GM19467 (cell line): ENCODE results near the gene CCNI2.

Source experiments
- ATAC-seq: cut with Tn5 transposase; IDR thresholded peaks from one replicate; pipeline ENCODE4 v1.9.1; 2021; ENCODE audit warnings: mild to moderate bottlenecking, moderate library complexity; ENCODE audit not compliant: unreplicated experiment

Gene CCNI2

DNA sequence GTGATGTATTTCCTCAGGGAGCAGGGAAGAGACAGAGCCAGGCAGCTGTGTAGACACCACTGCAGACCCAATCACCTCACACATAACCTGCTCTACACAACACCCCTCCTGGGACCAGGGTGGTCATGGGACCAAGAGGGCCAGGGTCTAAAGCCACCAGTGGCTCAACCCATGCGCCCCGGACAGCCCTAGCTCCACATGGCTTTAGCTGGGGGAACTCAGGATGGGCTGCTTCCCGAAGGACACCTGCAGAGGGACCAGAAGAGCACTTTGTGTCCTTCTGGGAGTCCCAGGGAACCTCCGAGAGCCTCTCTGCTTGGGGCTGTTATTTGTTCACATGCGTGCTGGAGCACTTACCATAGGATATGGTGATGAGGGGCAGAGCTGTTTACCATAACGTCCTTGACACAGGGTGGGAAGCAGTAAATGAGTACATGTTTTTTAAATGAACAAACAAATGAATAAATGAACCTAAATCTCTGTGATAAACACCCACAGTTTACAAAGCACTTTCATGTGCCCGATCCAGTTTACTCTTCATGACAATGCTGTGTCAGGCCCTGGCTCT is 17.5 kb downstream of the CCNI2 start:
- ATAC-seq: no peak

DNA sequence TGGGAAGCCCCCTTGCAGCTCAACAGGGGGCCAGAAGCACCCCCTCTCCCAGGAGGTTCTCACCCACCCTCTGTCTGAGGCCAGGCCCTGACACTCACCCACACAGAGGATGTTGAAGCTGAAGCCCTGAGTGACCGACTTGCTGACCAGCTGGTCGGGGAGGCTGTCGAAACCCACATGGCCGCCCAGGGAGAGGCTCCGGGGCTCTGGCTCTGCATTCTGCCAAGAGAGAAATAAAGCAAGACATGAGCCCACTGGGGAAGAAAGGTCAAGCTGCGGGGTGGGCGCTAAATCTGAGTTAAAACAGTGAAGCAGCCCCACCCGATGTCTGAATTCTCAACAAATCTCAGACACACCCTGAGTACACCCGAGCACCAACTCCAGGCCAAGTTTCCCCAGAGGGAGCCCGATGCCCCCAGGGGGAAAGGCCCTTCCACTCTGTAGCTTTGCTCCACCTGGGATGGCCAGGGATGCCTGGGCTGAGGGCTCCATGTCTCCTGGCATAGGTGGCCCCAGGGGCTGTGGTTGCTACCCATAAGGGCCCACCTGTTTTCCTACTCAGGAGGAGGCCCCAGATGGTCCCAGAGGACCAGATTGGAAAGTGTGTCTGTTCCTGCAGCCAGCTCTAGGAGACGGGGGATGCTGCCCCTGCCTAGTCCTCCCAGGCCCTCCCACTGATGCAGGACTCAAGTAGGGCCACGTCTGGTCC is 18.2 kb downstream of the CCNI2 start:
- no peak for ATAC-seq

DNA sequence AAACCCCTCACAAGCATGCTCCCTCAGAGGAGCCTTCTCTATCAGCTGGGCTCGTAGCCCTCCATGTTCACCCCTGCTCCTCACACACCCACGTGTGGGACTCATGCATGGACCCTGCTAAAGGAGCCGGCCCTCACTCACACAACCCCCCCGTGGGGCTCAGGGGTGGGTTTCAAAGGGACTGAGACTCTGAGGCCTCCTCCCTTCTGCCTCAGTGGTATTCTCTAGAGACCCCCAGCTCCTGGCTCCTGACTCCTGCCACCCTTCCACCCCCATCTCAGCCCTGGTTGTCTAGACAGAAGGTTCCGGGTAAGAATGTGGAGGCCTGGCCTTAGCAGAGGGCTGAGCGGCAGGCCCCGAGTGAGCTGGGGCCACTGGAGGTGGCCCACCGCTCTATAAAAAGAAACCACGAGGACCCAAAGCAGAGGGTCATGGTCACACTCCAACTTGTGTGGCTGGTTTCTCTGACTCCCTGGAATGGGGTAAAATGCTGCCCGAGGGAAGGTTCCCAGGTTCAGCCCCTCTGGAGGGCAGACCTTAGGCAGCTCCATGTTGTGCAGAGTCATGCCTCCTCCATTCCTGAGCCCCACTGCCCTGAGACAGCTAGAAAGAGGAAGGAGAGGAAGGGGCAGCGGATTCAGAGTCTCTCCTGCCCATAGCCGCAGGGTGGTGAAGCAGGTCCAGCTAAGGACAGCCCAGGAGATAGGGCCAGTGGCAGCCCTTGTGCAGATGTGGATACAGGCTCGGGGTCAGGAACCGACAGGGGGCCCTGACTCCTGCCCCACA is 19.0 kb downstream of the CCNI2 start:
- ATAC-seq: no peak

DNA sequence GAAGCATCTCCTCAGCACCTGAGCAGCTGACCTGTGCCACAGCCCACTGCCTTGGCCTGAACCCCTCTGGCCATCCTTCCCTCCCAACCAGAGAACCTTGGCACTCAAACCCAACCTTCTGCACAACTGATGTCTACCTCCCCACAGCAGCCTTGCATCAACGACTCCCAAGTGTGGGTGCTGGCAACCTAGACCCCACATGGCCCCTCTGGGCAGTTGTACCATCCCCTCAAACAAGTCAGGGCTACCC is 19.5 kb downstream of the CCNI2 start:
- no peak for ATAC-seq

DNA sequence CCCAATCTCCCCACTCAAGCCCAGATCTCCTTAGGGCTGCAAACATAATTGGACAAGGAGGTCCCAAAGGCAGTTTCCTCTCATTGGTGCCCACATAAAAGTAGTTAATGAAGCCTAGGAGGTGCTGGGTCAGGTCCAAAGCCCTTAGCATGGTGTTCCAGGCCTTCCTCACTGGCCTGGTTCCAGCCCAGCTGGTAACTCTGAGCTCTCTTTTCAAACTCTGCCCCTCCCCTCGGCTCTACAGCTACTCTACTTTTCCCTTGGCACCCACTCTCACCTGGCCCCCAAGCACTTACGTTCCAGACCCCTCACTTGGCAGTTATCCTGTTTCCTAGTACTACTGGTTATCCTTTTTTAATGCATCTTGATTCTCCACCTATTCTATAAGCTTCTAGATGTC is 19.9 kb downstream of the CCNI2 start:
- no peak for ATAC-seq

DNA sequence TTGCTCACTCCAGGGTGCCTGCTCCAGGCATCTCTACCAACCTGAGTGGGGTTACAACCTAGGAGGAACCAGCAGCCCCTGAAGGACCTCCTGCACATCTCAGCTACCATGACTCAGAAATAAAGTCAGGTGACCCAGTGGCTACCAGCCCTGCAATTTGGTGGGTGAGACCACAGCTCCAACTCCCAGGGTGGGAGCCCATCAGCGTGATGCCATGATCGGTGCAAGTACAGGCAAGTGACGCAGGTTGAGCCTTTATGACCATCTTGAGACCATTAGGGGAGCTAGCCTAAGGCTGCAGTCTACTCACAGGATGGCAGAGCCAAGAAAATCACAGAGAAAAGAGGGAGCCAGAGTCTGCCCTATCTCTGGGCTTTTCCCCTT is 21.3 kb downstream of the CCNI2 start:
- no peak for ATAC-seq

DNA sequence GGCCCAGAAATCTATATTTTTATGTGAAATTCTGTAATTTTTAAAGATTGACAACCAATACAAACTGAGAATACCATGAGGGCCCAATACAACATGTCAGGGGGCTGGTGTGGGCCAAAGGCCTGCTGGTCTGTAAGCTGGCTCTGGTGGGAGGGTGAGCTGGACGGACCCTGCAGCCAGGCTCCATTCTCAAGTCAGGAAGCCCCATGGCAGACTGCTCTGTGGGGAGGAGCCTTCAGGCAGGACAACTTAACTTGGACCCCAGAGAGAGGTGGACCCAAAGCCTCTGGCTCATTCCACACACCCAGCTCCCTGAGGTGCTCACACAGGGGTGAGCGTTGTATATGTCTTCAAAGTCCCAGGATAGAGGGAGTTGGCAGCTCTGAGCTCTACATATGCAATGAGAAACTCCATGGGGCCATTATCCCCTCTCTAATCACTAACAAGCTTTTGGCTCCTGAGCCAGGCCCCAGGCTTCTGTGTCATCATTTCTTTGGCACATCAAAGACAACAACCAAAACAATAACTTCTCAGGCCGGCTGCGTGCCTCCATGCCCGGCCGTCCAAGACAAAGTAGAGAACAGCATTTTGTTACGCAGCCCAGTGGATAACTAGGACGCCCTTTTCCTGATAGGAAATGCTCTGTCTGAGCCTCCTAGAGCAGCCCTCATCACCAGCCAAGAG is 23.4 kb downstream of the CCNI2 start:
- ATAC-seq: no peak

DNA sequence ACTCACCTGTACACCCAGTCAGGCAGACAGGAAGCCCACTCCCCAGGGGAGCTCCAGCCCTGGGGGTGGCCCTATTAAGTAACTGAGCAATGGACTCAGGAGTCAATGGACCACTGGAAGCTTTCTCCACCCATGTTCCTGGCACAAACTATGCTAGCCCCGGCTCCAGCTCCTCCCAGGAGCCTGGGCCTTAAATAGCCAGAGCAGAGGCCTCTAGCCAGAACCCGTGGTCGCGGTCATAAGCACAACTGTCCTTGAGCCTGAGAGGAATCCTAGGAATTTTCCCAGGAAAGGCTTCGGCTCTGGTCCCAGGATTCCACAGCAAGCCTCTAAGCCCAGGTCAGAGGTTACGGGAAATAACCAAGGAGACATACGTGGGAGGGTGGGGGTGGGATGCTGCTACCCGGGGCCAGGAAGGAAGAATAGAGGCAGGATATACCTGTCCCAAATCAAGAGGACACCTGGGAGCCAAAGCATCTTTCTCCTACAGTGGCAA is 24.3 kb downstream of the CCNI2 start:
- ATAC-seq: no peak

DNA sequence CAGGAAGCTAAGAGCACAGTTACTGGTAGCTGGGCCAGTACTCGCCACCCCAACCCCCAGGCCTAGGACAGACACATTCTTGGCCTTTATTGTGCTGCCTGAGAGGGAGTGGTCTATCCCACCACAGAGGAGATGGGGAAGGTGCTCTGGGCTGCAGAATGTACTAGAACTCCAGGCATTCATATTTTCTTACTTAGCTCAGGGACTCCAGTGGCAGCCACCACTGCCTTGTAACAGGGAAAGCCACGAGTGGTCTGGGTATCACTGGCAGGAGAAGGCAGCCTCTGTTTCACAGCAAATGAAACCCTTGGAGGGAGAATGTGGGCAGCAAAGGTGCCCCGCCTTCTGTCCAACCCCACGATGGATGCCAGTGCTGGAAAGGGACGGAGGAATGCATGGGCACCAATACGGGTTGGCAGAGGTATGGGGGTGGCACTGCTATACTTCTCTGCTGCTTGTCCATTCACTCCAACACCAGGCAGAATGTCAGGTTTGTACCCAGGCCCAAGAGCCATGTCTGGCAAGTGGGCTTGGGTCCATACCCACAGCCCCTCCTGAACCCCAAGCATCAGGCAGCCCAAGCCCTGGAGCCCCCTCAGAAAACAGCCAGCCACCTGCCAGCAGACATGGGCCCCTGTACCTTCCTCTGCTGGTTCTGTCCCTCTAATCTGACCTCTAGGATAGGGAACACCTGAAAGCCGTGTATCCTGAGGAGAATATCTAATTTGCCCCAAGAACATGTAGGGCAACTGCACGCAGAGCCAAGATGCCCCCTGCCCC is 25.3 kb downstream of the CCNI2 start:
- ATAC-seq: no peak

DNA sequence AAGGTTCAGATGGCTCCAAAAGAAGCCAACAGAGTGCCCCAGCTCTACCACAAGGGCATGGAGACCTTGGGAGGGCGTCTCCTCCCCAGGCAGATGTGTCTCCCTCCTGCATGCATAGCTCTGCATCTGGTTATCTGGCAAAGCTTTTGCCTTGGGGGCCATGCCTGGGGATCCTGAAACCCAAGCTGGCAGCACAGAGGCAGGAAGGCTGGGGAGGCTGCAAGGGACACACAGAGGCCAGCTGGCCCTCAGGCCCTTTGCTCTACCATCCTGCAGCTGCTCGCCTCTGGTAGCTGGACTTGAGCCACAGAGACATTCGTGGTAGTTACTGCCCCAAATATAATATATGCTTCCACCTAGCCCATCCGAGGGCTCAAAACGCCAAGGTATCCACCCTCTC is 25.9 kb downstream of the CCNI2 start:
- no peak for ATAC-seq

DNA sequence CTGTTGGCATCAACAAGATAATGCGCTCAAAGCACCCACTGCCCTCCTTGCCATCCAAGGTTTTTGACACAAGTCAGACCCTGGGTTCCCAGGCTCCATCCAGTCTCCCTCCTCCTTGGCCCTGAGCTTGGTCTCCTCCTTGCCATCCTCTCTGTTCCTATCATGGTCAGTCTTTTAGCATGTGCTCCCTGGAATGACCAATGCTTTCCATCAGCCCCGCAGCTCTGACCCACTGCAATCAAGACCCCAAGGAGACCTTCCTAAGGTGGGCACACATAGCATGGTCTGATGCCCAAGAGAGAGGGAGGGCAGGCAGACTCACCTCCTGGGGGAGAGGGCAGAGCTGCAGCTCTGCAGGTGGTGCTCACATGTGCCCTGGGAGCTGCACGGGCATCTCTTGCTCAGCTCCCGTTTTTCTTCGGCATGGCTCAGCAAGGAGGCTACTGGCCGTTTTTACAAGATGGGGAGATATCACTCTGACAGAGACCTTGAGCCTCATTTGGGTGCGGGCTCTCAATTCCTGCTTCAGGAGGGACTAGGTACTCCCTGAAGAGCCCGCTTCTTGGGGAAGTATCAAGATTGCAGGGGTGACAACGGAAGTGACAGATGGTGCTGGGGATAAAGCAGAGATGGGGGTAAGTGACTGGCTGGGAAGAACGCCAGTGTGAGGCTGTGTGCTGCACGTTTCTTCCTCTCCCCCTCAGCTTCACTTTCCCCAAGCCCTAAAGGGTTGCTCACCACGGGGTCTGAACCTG is 26.6 kb downstream of the CCNI2 start:
- no peak for ATAC-seq

DNA sequence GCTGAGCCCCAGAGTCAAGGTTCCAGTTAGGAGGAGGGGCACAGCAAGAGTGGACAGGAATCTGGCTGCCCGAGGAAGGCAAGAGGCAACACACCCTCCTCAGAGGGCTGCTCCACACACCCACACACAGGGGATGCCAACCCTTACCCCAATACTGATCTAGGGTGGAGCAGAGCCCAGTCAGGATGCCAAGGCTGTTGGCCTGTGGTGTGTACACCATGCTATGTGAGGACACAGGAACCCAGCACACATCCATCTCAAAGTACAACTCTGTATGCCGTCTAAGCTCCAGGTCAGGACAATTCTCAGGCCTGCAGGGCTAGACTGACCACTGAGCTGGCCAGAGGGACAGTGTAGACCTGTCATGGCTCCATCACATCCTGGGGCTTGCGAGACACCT is 27.2 kb downstream of the CCNI2 start:
- ATAC-seq: no peak

DNA sequence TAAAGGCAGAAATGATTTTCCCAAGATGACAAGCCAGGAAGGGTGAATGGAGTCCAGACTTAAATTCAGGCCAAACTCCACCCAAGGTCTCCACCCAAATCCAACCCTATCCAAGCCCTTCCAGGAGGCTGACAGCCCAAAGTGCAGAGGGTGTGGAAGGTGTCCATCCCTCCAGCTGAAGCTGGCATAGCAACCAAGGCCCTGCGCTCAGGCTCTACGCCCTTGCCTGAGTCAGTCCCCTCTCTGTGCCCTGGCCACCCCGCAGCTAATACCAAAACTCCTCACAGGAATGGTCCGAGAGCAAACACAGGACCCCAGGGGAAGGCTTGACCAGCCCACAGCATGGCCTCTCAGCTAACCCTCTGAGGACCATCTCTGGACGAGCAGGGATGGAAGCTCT is 27.7 kb downstream of the CCNI2 start:
- no peak for ATAC-seq

DNA sequence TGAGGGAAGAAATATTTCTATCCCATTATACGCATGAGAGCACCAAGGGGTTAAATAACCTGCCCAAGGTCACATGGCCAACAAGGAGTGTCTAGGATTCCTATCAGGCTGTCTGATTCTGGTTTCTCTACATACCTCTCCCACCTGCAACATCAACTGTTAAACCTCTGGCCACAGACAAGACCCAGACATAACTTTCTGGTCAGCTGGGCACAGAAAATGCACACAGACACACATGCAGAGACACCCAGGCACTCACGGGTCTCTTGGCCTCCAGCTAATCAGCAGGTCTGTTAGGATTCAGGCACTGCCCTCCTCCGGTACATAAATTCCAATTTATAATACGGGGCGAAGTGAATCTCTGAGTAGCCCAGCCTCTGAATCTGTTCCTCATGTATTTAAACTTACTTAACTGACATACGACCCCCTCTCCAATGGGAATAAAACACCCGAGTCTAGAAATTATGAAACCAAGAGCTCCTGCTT is 28.3 kb downstream of the CCNI2 start:
- ATAC-seq: no peak

DNA sequence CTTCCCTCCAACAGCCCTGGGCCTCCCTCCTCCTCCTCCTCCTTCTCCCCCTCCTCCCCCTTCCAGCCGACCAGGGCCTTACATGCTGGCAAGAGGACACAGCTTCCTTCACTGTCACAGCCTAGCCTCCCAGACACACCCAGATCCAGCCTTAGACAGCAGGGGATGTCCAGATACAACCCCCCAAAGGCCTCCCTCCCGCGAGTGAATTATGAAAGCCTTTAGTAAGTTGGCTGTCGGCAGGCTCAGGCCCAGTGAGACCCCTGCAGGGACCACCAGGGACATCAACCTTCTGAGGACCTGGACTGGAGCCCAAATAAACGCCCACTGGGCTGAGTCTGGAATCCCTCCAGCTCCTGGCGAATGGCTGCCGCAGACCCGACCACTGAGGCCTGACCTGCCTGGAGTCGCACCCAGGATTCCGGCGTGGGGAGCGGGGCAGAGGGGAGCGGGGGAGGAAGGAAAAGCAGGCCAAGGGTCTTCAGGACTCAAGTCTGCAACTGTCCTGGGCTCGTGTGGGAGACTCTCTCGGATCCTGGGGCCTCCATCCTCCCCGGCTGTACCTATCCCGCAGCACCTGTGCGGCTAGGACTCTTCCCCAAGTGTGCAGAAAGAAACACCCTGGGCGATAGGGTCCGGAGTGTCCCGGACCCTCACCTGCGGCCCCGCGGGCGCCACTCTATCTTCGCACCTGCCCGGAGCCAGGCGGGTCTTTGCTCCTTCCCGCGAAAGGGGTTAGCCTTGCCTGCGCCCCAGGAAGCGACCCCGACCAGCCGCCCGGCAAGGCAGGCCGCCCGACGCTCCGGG is 29.1 kb downstream of the CCNI2 start:
- peak; percentile 9 for ATAC-seq

DNA sequence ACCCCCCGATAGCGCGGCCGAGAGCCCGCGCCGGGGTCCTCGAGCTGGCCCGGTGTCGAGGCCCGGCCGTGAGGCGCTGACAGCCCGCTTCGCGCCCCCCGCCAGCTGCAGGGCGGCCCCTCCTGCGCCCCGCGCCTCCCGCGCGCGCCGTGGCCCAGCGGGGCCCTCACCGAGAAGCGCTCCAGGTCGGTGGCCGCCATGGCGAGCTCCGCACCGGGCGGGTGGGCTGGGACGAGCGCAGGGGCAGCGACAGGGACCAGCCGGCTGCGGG is 29.6 kb downstream of the CCNI2 start:
- ATAC-seq: peak; percentile 27

DNA sequence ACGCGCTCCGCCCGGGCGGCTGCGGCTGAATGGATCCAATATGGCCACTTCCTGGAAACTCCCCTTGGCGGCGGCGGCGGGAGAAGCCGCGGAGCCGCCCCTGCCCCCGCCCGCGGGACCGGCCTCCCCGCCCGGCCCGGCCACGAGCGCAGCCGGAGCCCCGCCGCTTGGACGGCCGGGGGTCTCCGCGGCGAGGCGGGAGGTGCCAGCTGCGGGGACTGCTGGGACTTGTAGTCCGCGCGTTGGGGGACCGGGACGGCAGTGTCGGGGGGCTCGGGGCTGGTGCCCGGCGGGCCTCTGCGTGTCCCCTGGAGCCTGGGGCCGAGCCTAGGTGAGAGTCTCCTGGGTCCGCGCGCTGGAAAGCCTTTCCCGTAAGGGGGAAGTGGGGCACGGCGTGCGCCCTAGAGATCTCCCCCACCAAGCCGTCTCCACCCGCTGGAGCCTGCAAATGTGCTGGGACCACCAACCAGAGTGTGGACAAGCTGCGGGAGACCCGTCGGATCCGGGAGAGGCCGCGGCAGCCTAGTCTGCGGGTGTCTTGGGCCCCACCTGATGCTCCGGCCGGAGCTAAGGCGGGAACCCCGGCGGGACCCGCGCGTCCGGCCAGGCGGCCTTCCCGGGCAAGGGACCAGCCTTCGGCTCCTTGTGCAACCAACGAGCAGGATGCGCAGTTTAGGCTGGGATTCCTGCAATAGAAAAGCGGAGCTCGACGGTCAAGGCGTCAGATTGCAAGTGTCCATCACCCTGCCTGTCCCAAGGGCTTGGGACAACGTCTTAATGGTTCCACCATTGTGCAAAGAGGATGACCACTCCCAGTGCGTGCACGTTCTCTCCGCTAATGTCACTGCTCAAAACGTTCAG is 30.2 kb downstream of the CCNI2 start, which contains the start of gene SEPTIN8:
Gene SEPTIN8 (minus strand): TSS at position 31 of the 861 bp plus-strand sequence. CDS start 102 bp downstream, outside the sequence.
- ATAC-seq: peak; percentile 62

DNA sequence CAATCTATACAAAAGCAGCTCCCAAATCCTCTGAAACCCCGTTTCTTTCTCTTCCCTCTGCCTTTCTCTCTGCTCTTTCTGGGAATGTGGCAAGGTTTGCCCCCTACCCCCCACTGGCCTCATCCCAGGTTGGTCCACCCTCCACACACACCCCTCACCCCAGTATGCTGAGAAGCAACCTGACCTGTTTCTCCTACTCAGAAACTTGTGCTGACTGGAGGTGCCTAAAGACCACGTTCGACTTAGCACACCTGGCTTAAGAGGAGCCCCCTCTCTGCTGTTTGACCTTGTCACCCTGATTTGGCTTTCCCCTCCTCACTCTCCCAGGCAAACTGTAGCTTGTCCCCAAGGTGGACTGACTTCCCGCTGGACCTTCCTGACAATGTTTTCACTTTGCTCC is 30.9 kb downstream of the CCNI2 start:
- no peak for ATAC-seq

DNA sequence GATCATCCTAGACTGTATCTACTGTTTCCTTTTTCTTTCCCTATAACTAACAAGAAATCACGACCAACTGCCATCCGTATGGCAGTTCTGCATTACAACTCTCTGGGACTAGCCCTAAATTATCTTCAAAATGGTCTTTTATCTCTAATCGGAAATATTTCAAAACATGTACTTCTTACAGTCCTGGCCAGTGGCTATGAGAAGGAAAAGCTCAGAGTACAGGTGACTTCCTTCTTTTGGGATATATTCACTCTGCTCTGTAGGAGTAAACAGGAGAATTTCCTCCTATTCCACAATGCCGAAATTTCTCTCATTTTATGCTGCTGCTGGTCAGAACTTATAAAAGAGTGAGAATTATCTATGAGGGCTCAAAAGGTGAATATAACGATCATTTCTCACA is 31.6 kb downstream of the CCNI2 start:
- ATAC-seq: no peak
